ENCODE measurements around the gene CCDC9. TPM values are rescaled to one million over a fixed set of nuclear protein-coding genes. Genes with fewer than 3 reads are reported as not detected.
"Not testable (repeated sequence)": the region's sequence is repeated elsewhere in the genome, so short reads cannot be mapped to it uniquely, and the experiment has no call there.

CCDC9 gene
- total RNA-seq, 1 donor from 2014 or later, result 2.8 TPM

DNA sequence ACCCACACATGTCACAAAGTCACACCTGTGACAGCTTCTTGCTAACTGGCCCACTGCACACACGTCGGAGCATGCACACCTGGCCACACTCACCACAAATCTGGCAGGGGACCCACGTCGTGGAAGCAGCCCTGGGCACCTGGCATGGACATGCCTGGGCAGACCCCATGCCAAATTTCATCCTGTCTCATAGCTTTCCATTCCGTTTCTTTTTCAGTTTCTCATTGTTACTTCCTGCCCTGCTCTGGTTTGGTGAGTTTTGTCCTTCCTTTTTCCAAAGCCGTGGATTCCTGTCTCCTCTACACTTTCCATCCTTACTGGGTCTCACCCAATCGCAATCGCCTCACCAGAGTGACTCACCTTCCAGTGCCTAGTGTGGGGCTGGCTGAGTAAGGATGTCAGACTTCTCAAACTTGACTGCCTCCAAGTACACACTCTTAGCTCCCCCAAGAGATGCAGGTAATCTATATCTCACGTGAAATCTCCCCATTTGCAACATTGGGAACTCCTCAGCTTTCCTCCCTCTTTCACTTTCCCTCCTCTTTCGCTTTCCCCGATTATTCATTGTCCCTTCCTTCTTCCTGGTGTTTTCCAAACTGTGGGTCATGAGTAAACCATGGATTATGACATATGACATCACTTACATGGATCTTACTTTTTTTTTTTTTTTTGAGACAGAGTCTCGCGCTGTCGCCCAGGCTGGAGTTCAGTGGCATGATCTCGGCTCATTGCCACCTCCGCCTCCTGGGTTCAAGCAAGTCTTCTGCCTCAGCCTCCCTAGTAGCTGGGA is 23.7 kb upstream of the CCDC9 start:
- DNase-seq, result no peak

DNA sequence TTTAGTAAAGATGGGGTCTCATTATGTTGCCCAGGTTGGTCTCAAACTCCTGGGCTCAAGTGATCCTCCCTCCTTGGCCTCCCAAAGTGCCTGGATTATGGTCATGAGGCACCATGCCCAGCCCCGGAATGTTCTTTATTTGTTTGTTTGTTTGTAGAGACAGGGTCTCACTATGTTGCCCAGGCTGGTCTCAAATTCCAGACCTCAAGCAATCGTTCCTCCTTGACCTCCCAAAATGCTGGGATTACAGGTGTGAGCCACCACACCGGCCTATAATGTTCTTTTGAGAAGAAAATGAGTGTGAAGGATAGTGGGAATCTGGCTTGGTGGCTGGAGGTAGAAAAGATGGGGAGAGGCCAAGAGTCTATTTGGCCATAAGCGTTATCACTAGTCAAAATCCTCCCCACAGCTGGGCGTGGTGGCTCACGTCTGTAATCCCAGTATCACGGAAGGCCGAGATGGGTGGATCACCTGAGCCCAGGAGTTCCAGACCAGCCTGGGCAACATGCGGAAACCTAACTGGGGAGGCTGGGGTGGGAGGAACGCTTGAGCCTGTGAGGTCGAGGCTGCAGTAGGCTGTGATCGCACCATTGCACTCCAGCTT is 20.2 kb upstream of the CCDC9 start:
- DNase-seq, result no peak

DNA sequence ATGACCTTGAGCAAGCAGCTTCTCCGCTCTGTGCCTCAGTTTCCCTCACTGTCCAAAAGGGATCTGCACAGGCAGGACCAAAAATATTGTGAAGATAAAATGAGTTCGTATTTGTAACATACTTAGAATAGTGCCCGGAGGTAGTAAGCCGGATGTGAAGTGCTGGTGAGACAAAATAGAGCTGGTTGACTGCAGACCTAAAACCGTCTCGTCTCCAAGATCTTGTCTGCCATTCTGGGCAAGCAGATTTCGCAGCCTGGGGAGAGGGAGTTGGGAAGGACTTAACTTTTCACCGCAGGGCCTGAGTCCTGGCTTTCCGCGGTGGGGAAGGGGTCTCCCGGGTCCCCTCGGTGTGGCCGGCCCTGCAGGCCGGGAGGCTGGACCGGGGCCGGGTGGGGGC is 17.2 kb upstream of the CCDC9 start:
- no peak for DNase-seq

DNA sequence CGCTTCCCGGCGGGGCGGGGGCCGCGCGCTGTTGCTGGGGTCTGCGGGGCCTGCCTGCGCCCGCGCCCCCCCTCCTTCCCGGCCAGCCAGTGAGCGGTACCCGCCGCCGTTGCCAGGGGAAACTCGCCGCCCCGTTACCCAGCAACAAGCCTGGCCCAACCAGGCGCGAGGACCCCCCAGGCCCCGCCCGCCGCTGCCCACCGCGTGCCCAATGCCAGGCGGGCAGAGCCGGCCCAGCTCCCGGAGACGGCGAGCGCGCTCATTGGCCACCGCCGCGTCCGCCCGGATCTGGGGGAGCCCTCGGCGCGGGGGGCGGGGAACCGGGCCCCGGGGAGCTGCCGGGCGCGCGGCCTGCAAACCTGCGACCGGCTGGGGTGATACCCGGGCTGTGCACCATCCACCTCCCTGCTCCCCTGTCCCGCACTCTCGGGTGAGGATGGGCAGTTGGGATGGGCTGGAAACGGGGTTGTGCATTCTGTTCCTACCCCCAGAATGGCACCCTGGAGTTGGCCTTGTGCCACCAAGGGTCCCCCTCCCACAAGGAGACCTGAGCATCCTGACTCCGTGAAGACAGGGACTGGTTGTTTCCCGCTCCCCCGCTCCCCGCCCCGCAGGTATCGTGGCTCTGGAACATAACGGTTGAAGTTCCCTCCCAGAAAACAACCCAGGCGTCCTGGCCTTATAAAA is 16.6 kb upstream of the CCDC9 start:
- DNase-seq, result peak; percentile 90

DNA sequence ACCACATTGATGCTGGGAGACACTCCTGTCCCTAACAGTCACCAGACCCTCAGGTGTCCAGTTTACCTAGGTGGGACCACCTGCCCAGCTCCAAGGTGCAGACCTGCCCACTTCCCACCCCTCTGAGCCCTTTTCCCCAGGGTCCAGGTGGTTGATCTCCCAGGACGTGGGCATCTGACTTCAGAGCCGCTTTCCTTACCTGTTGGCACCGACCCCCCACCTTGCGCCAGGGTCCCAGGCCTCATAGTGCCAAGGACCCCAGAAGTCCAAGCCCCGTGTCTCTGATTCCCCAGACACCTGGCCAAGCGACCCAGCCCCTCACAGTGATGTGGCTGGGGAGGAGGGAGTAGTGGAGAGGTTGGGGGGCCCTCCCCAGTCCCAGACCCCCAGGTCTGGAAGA is 15.8 kb upstream of the CCDC9 start:
- no peak for DNase-seq

DNA sequence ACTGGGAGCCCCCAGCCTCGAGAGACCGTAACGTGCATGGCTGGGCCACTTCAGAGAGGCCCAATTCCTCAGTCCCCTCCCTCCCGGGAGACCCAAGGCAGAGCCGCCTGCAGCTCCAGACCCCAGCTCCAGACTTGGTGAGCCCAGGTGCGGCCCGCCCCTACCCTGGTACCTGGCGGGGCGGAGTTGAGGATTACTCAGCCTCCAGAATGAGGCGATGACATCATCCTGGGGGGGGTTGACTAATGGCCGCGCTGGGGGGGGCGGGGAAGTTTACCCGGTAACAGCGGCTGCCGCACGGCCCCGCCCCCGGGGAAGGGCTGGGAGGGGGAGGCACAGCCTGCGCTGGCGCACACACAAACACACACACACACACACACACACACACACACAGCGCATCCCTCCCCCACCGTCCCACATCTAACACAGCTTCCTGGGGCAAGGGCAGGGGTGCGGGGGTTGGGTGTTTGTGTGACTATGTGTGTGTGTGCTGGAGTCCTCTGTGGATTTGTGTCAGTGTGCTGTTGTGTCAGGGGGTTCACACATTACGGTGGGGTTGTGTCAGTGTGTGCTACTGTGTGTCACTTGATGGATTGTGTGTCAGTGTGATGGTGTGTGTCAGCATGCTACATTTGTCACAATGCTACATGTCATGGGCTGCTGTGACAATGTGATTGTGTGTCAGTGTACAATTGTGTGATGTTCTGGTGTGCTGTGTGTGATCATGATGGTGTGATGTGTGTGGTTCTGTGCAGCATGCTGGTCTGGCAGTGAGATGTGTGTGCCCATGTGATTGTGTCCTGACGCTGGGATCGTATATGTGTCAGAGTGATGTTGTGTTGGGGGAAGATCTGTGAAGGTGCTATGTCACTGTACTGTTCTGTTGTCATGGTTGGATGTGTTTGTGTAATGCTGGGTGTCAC is 15.1 kb upstream of the CCDC9 start:
- DNase-seq, result peak; percentile 55

DNA sequence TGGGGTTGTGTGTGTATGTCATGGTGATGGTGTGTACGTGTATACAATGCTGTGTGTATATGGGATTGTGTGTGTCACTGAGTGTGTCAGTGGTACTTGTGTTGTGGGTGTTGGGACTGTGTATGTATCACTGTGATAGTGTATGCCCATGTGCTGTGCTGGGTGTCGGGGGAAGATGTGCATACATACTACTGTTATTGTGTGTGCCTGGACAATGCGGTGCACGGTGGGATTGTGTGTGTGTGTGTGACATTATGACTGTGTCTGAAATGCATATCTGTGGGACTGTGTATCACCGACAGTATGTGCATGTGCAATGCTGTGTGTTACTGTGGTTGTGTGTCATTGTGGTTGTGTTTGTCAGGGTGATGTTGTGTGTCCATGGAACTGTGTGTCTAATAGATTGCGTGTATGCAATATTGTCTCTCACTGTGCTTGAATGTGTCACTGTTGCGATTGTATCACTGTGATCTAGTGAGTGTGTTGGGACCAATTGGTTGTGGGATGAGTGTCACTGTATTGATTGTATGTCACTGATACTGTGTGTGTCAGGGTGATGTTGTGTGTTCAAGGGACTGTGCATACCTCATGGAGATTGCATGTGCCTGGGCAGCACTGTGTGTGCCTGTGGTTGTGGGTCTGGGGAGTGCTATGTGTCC is 14.3 kb upstream of the CCDC9 start:
- no peak for DNase-seq

DNA sequence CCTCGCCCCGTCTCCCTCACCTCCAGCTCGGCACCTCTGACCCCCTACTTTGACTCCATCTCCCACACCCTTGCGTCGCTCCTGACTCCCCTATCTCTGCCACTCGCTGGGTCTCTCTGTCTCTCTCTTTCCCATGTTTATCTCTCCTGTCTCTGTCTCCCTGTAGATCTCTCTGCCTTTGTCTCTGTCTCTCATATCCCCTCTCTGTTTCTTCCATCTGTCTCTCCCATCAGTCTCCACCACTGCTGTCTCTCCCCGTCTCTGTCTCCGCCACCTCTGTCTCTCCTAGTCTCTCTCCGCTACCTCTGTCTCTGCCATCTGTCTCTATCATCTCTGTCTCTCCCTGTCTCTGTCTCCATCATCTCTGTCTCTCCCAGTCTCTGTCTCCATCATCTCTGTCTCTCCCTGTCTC is 13.0 kb upstream of the CCDC9 start:
- DNase-seq, result no peak

DNA sequence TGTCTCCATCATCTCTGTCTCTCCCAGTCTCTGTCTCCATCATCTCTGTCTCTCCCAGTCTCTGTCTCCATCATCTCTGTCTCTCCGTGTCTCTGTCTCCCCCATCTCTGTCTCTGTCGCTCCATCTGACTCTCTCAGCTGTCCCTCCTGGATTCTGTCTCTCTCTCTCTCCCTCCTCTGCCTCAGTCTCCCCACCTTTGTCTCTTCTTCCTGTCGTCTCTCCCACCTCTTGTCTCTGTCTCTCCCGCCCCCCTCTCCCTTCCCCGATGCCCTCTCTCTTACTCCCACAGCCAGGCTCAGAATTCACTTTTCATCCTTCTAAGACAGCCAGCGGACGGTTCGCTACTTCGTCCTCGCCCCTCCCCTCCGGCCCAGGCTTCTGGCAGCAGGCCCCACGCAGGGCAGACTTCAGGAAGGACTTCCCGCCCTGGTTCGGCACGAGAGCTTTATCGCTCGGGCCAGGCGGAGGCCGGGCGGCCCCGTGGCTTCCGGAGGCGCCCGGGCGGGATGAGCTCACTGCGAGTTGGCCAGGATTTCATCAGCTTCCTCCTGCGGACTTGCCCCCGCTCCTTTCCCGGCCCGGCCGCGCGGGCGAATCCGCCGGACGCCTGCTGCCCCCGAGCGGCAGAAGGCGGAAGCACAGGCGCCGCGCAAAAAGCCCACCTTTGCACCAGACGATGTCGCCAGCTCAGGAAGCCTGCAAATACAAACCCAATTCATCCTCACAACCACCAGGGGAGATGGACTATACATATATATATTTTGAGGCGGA is 12.4 kb upstream of the CCDC9 start:
- DNase-seq, result peak; percentile 81

DNA sequence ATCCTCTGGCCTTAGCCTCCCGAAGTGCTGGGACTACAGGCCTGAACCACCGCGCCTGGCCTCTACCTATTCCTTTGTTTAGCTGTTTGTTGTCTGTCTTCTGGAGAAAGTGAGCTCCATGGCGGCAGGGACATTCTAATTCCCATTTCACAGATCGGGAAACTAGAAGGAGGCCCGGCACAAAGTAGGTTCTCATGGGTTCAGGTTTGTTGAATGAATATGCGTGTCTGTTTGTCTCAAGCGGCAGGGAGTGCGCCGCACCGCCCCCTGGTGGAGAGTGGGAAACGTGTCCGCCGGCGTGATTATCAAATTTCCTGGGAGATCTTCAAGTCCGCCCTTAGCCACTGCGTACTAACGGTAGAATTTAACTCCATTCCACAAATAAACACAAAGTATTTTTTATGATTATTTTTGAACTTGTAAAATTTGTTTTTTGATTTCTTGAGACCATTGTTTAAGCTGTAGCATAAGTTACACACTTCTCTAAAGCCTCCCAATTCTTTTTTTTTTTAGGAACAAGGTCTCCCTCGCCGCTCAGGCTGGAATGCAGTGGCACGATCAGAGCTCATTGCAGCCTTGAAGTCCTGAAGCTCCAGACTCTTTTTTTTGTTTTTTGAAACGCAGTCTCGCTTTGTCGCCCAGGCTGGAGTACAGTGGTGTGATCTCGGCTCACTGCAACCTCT is 8.9 kb upstream of the CCDC9 start:
- DNase-seq, result peak; percentile 44

DNA sequence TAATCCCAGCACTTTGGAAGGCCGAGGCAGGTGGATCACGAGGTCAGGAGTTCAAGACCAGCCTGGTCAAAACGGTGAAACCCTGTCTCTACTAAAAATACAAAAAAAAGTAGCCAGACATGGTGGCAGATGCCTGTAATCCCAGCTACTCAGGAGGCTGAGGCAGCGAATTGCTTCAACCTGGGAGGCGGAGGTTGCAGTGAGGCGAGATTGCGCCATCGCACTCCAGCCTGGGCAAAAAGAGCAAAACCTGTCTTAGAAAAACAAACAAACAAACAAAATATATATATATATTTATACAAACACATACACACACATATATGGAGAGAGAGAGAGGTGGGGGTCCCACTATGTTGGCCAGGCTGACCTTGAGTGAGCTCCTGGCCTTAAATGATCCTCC is 3.3 kb upstream of the CCDC9 start:
- not testable (repeated sequence) for DNase-seq

DNA sequence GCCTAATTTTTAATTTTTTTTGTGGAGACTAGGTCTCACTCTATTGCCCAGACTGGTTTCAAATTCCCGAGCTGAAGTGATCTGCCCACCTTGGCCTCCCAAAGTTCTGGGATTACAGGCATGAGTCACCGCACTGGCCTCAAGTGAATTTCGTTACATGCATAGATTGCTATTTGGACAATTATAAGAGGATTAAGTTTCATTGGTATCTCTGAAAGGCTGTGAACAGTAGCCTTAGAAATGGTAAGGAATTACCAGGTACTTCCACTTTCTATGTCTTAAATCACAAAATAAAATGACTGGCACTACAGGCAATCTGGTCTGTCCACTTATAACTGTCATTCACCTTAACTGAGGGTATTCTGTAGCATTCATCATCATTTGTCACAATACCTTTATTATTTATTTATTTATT is 2.9 kb upstream of the CCDC9 start:
- no peak for DNase-seq

DNA sequence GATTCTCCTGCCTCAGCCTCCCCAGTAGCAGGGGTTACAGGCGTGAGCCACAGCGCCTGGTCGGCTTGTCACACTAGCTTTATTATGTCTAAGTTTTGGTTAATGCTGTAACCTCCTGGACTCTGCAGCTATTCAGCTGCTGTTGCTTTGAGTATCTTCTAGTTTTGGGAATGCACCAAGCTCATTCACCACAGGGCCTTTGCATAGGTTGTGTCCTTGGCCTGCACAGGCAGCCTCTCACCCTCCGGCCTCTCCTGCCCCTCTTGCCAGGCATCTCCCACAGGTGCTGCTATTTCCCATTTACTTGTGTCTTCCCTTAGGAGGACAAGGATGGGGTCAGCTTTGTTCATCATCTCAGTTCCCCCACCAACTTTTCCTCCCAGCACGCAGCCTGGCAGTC is 2.4 kb upstream of the CCDC9 start:
- no peak for DNase-seq

DNA sequence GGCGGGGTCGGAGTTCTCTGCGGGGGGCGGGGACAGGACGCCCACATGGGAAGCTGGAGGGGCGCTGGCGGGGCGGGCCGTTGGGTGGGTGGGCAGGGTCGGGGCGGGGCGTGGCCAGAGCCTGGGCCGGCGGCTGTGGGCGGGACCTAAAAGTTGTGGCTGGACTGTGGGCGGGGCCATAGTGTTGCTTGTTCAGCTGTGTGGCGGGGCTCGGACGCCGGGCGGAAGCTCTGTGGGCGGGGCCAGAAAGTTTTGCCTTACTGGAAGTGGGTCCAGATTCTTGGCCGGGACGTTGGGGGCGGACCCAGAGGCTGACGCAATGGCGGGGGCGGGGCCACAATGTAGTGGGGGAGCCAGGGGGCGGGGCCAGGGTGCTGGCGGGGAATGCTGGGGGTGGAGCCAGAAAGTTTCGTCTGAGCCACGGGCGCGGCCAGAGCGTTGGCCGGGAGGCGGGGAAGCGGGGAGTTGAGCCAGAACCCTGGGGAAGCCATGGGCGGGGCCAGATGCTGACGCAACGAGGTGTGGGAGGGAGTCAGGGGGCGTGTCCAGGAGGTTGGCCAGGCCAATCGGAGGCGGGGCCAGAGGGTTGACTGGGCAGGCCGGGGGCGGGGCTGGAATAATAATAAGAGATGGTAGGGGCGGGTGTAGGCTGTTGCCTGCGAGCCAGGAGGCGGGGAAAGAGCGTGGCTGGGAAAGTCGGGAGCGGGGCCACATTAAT is 527 bp downstream of the CCDC9 start:
- DNase-seq, result peak; percentile 100

DNA sequence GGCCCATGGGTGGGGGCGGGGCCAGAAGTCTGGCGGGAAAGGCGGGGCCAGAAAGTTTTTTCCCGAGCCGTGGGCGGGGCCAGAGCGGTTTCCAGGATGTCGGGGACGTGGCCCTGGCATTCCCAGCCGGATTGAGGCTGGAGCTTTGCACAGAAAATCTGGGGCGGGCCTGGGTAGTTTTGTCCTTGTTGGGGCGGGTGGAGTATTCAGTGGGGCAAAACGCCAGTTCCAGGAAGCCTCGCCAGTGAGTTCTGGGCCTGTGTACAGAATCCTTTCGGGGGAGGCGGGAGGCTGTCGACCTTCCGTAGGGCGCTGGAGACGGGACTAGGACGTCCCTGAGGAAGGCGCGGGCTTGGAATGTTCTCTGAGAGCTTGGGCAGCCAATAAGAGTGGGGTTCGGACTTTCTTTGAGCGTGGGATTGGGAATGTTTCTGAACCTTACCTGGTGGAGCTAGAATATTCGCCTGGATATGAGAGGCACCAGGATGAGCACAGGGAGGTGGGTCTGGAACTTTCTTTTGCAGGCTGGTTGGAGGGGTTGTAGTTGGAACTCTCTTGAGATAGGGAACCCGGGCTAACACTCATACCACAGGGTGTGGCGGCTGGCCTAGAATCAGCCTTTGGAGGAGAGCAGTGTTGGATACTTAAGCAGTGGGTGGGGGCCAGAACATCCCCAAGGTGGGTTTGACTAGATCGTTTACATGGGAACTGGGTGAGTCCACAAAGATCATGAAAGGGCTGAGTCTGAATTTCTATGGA is 1.3 kb downstream of the CCDC9 start:
- no peak for DNase-seq

DNA sequence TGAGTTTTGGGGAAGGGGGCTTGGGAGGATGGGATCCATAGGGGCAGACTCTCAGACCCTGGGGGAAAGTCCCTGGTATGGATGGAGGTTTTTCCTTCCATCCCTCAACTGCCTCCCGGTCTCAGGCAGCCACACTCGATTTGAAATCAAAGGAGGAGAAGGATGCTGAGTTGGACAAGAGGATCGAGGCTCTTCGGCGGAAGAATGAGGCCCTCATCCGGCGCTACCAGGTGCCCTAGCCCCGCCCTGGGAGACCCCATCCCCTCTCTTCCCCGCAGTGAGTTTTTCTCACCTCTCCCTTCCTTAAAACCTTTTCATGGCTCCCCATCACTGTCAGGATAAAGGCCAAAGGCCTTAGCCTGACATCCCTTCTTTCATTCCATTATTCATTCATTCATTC is 2.1 kb downstream of the CCDC9 start:
- DNase-seq, result no peak

DNA sequence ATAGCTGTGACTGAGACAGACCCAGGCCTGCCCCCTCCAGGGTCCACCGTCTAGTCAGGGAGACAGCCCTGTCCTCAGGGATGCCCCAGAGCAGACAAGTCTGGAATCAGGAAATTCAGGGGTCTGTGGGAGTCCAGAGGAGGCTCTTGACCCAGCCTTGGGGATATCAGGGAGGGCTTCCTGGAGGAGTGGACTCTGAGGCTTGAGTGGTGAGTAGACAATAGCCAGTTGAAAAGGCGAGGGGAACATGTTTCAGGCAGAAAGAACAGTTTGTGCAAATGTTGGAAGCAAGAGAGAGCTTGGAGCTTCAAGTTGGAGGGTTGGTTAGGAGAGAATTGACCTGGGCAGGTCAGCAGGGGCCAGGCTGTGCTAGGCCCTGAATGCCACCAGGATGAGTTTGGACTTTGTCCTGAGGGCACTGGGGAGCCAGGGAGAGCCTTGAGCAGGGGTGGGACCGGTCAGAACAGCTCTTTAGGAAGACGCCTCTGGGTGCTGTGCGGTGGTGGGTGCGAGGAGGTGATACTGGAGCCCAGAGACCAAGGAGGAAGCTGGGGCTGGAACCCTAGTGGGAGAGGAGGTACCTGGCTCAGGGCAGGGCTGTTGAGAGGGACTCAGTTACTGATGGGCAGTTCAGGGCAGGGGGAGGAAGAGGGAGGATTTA is 2.7 kb downstream of the CCDC9 start:
- DNase-seq, result no peak

DNA sequence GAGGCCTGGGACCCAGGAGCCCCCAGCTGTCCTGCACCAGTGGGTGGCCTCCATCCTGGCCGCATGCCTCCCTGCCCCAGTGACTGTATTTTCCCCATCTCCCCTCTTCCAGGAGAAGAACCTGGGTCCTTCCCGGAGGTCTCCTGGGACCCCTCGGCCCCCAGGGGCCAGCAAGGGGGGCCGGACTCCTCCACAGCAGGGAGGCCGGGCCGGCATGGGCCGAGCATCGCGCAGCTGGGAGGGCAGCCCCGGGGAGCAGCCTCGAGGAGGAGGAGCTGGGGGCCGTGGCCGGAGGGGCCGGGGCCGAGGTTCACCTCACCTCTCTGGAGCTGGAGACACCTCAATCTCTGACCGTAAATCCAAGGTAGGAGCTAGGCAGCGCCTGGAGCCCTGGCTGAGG is 4.2 kb downstream of the CCDC9 start:
- DNase-seq, result no peak
